ENCODE results near the gene RPUSD3. TPM values are rescaled to one million over a fixed set of nuclear protein-coding genes. Genes with fewer than 3 reads are reported as not detected.

RPUSD3 gene
- total RNA-seq, 1 donor from 2014 or later: 30.5 TPM

DNA sequence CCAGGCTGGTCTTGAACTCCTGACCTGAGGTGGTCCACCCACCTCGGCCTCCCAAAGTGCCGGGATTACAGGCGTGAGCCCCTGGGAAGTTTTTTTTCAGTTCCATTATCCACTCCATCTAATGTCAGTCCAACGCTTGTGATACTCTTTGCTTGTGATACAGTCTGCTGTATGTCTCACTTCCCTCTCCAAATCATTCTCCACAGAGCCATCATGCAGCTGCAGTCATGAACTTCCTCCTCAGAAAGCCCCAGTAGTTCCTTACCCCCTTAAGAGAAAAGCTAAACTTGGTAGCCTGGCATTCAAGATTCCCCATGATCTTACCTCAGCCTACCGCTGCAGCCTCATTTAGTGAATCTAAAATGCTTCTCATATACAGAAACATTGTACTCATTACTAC is 48.6 kb downstream of the RPUSD3 start:
- peaks cover 14% of the 10 kb centered on the region for H4K20me1 ChIP-seq (ENCODE audit: low read depth)

DNA sequence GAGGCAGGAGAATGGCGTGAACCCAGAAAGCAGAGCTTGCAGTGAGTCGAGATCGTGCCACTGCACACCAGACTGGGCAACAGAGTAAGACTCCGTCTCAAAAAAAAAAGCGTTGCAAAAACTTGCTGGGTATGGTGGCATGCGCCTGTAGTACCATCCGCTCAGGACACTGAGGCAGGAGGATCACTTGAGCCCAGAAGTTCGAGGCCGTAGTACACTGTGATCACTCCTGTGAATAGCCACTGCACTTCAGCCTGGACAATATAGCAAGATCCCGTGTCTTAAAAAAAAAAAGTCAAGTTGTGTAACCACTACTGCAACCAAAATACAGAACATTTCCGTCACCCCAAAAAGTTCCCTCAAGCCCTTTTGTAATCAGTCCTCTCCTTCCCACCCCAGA is 49.4 kb downstream of the RPUSD3 start:
- Histone ChIP-seq H3K4me2 (peak overlapping the region; percentile 92), H3K79me2 (ENCODE audit: low read depth) (peaks cover 63% of the 10 kb centered on the region), H2AFZ (replicated peaks) (no peak overlapping the region), H3K27me3 (no peaks in the 10 kb centered on the region), H3K27ac (no peak overlapping the region), H3K9me3 (ENCODE audit: low read depth) (no peaks in the 10 kb centered on the region), H3K36me3 (peaks cover 5% of the 10 kb centered on the region), H3K9ac (no peak overlapping the region), H3F3A (ENCODE audit: low read depth) (peaks cover 33% of the 10 kb centered on the region), H3K4me1 (peaks cover 11% of the 10 kb centered on the region), H3K4me3 (no peak overlapping the region), H4K20me1 (ENCODE audit: low read depth) (peaks cover 14% of the 10 kb centered on the region)
- Mint-ChIP-seq H3K9me3 (no peaks in the 10 kb centered on the region), H3K36me3 (peaks cover 17% of the 10 kb centered on the region), H3K27ac (no peak overlapping the region), H3K4me1 (peaks cover 21% of the 10 kb centered on the region), H3K27me3 (ENCODE audit: insufficient read depth, low read depth) (peaks cover 7% of the 10 kb centered on the region), H3K4me3 (peak overlapping the region; percentile 96)
- TF ChIP-seq, protein P1, sequence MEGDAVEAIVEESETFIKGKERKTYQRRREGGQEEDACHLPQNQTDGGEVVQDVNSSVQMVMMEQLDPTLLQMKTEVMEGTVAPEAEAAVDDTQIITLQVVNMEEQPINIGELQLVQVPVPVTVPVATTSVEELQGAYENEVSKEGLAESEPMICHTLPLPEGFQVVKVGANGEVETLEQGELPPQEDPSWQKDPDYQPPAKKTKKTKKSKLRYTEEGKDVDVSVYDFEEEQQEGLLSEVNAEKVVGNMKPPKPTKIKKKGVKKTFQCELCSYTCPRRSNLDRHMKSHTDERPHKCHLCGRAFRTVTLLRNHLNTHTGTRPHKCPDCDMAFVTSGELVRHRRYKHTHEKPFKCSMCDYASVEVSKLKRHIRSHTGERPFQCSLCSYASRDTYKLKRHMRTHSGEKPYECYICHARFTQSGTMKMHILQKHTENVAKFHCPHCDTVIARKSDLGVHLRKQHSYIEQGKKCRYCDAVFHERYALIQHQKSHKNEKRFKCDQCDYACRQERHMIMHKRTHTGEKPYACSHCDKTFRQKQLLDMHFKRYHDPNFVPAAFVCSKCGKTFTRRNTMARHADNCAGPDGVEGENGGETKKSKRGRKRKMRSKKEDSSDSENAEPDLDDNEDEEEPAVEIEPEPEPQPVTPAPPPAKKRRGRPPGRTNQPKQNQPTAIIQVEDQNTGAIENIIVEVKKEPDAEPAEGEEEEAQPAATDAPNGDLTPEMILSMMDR (IDR thresholded peaks at IDR 0.05): no peak
- TF ChIP-seq EZH2 (IDR thresholded peaks at IDR 0.05) (no peak), EZH2phosphoT487 (IDR thresholded peaks at IDR 0.05) (no peak)
- DNase-seq (ENCODE audit: low spot score): no peak

More for the DNA sequence above, 48.6 kb downstream of the RPUSD3 start:
- DNase-seq (ENCODE audit: low spot score): no peak
- Histone ChIP-seq H3K9ac (no peak overlapping the region), H3K27me3 (no peaks in the 10 kb centered on the region), H3K79me2 (ENCODE audit: low read depth) (peaks cover 63% of the 10 kb centered on the region), H3K4me1 (peaks cover 11% of the 10 kb centered on the region), H3F3A (ENCODE audit: low read depth) (peaks cover 40% of the 10 kb centered on the region), H3K36me3 (peaks cover 5% of the 10 kb centered on the region), H3K4me3 (no peak overlapping the region), H2AFZ (replicated peaks) (no peak overlapping the region), H3K27ac (no peak overlapping the region), H3K9me3 (ENCODE audit: low read depth) (no peaks in the 10 kb centered on the region), H3K4me2 (no peak overlapping the region)
- Mint-ChIP-seq H3K4me3 (peak overlapping the region; percentile 78), H3K27me3 (ENCODE audit: insufficient read depth, low read depth) (peaks cover 7% of the 10 kb centered on the region), H3K9me3 (no peaks in the 10 kb centered on the region), H3K36me3 (peaks cover 21% of the 10 kb centered on the region), H3K4me1 (peaks cover 21% of the 10 kb centered on the region), H3K27ac (no peak overlapping the region)
- no peak for TF ChIP-seq EZH2phosphoT487 (IDR thresholded peaks at IDR 0.05)
- TF ChIP-seq EZH2 (IDR thresholded peaks at IDR 0.05): no peak
- TF ChIP-seq, protein P1 (IDR thresholded peaks at IDR 0.05): no peak

- peak overlapping the region; percentile 96 for H3K4me3 Mint-ChIP-seq
Measured at GRCh38 chr3:9793161-9793781, 50.5 kb downstream of the RPUSD3 start.

More at GRCh38 chr3:9793161-9793781, 50.5 kb downstream of the RPUSD3 start:
- peaks cover 21% of the 10 kb centered on the region for H3K4me1 Mint-ChIP-seq
- peaks cover 11% of the 10 kb centered on the region for H3K4me1 ChIP-seq
- peak overlapping the region; percentile 100 for H3K27ac ChIP-seq
- no peaks in the 10 kb centered on the region for H3K9me3 ChIP-seq (ENCODE audit: low read depth)
- peaks cover 21% of the 10 kb centered on the region for H3K36me3 Mint-ChIP-seq
- H3K27me3 Mint-ChIP-seq (ENCODE audit: insufficient read depth, low read depth): peaks cover 7% of the 10 kb centered on the region
- peaks cover 14% of the 10 kb centered on the region for H4K20me1 ChIP-seq (ENCODE audit: low read depth)
- H3K79me2 ChIP-seq (ENCODE audit: low read depth): peaks cover 63% of the 10 kb centered on the region
- peaks cover 3% of the 10 kb centered on the region for H3K36me3 ChIP-seq
- no peaks in the 10 kb centered on the region for H3K27me3 ChIP-seq
- H3K9me3 Mint-ChIP-seq: no peaks in the 10 kb centered on the region
- no peak overlapping the region for H2AFZ ChIP-seq (replicated peaks)
- H3K27ac Mint-ChIP-seq: peak overlapping the region; percentile 100
- peaks cover 28% of the 10 kb centered on the region for H3F3A ChIP-seq (ENCODE audit: low read depth)
- peak overlapping the region; percentile 100 for H3K9ac ChIP-seq
- H3K4me3 ChIP-seq: peak overlapping the region; percentile 93
- peak; percentile 37 for DNase-seq (ENCODE audit: low spot score)
- H3K4me2 ChIP-seq: peak overlapping the region; percentile 92
- TF ChIP-seq EZH2phosphoT487 (IDR thresholded peaks at IDR 0.05) (no peak), EZH2 (IDR thresholded peaks at IDR 0.05) (no peak)
- TF ChIP-seq, protein P1 (IDR thresholded peaks at IDR 0.05): no peak
